HK-2 (cell line): ENCODE results near the gene FYN.
"Not testable (repeated sequence)": the region's sequence is repeated elsewhere in the genome, so short reads cannot be mapped to it uniquely, and the experiment has no call there.

Experiments
- DNase-seq: peaks from one replicate; pipeline ENCODE4 v3.0.0-alpha.2; 2018; ENCODE audit not compliant: unreplicated experiment

Gene FYN

GRCh38 chr6:111873178-111874024 is at the start of gene FYN:
FYN (minus strand) TSS chr6:111873452; CDS start chr6:111720051, 153,401 bp downstream.
- peak; percentile 97 for DNase-seq

- no peak for DNase-seq
Observed at GRCh38 chr6:111922454-111923297, 49.4 kb upstream of the FYN start.

DNA sequence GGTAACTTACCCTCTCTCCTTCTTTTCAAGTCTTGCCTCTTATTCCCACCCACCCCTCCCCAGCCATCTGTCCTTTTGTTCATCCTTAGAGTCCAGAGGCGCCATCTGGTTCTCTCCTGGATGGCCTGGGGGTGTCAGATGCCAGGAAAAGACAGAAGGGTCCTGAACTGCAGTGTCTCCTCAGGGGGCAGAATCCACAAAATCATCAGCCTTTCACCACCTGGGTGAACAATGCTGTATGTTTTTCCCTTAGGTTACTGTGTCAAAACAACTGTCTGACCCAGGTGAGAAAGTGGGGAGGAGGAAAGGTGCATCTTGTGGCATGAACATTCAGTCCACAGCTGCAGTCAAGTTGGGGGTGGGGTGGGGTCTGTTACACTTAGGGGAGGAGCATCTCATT is 47.9 kb upstream of the FYN start:
- no peak for DNase-seq

- no peak for DNase-seq
Observed at GRCh38 chr6:111920578-111920977, 47.3 kb upstream of the FYN start.

- peak; percentile 18 for DNase-seq
Observed at GRCh38 chr6:111918825-111919224, 45.6 kb upstream of the FYN start.

DNA sequence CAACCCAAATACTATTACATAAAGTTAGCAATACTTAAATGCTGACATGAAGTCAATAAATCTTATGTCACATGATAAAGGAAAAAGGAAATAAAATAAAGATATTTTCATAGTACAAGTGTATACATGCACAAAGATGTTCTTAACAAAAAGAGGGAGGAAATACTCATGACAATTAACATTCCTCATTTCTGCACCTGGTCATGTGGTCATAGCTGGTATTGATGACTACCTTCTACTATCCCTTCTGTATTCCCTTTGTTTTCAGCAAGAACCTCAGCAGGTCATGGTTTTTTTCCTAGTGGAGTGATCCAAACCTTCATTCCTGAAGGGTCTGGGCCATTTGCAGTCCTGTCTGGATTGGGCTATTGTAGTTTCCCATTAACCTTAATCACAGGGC is 43.5 kb upstream of the FYN start:
- DNase-seq: no peak

DNA sequence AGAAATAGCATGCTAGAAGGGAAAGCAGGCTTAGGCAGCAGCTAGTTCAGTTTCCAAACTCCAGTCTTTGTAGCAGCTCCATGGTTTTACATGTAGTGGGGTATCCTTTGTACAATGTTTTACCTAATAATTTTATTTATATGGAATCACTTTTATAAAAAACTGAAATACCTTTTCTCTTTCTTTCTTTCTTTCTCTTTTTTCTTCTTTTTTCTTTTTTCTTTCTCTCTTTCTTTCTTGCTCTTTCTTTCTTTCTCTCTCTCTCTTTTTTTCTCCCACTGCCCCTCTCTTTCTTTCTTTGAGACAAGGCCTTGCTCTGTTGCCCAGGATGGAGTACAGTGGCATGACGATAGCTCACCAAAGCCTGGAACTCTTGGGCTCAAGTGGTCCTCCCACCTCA is 41.4 kb upstream of the FYN start:
- no peak for DNase-seq

DNA sequence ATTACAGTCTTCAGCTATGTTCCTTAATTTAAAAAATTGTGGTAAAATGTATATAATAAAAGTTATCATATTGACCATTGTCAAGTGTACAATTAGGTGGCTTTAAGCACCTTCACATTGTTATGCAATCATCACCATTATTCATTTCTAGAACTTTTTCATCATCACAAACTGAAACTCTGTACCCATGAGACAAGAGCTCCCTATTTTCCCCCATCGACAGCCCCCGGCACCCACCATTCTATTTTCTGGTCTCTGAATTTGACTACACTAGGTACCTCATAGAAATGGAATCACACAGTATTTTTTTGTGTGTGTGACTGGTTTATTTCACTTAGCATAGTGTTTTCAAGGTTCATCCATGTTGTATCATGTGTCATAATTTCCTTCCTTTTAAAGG is 39.7 kb upstream of the FYN start:
- no peak for DNase-seq

GRCh38 chr6:111911428-111911827 is 38.2 kb upstream of the FYN start:
- no peak for DNase-seq

- DNase-seq: no peak
Observed at GRCh38 chr6:111909238-111909637, 36.0 kb upstream of the FYN start.

DNA sequence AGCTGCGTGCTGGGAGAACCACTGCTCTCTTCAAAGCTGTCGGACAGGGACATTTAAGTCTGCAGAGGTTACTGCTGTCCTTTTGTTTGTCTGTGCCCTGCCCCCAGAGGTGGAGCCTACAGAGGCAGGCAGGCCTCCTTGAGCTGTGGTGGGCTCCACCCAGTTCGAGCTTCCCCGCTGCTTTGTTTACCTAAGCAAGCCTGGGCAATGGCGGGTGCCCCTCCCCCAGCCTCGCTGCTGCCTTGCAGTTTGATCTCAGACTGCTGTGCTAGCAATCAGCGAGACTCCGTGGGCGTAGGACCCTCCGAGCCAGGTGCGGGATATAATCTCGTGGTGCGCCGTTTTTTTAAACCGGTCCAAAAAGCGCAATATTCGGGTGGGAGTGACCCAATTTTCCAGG is 35.1 kb upstream of the FYN start:
- not testable (repeated sequence) for DNase-seq

- DNase-seq: no peak
Observed at GRCh38 chr6:111900735-111901134, 27.5 kb upstream of the FYN start.

DNA sequence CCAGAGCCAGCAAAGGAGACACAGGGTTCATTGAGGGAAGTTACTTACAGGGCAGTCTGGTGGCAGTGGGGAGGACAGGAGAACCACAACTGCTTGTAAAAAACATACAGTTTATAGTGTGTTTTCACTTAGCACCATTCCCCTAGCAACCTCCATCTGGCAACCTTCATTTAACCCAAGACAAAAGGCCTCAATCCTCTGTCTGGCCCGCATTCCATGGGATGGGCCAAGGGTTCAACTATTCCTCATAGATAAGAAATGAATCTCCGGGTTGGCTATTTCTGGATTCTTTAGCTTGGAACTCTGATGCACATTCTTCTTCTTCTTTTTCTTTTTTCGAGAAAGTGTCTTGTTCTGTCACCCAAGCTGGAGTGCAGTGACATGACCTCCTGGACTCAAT is 26.3 kb upstream of the FYN start:
- no peak for DNase-seq

- no peak for DNase-seq
Observed at GRCh38 chr6:111898452-111898851, 25.2 kb upstream of the FYN start.

GRCh38 chr6:111894951-111895350 is 21.7 kb upstream of the FYN start:
- no peak for DNase-seq

GRCh38 chr6:111894272-111894671 is 21.0 kb upstream of the FYN start:
- DNase-seq: no peak

GRCh38 chr6:111892431-111892830 is 19.2 kb upstream of the FYN start:
- DNase-seq: no peak

DNA sequence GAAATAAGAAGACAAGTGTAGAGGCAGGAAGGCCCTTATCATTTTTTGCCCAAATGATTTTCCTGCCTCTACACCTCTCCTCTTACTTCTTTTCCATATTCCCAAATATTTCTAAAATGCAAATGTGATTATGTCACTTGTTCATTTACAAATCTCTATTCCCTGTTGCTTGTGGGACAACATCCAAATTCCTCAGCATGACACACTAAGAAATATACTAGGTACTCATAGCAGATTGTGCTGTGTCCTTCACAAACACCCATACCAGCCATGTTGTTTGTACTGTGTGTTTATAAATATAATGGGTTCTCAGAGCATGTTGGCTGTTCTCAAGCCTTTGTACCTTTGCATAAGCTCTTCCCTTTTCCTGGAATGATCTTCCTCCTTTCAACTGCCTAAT is 17.7 kb upstream of the FYN start:
- DNase-seq: no peak

DNA sequence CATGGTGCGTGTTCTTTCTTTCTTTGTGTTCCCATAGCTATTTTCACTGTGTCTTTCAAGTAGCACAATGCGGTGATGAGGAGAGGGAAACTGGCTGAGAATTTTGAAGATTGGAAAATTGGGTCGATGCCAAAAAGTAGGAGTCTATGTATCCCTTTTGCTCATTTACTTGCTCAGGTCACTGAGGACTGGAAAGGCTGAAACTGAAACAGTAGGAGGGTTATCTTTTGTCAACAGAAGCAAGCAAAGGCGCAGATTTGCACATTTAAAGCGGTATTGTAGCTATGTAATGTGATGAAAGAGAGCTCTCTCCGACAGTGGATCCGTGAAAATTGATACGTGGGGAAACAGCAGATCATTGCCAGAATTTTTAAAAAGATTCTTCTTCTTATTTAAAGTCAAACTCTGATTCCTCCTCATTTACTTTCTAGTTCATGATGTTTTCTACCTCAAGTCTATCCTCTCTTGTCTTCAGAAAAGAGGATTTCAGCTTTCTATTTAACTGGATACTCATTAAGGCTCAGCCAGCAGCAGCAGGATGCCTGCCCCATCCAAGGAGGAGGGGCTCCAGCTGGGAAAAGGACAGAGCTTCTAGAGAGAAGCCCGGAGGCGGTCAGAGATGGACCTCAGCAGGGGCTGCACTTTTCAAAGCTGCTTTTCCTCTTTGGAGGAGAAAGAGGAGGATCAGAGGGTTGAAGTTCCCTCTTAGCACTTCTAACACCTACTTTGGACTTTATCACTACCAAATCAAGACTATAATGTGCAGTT is 15.9 kb upstream of the FYN start:
- no peak for DNase-seq

DNA sequence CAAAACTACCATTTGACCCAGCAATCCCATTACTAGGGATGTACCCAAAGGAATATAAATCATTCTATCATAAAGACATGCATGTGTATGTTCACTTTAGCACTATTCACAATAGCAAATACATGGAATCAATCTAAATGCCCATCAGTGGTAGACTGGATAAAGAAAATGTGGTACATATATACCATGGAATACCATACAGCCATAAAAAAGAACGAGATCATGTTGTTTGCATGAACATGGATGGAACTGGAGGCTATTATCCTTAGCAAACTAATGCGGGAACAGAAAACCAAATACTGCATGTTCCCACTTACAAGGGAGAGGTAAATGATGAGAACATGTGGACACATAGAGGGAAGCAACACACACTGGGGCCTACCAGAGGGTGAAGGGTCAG is 13.5 kb upstream of the FYN start:
- DNase-seq: not testable (repeated sequence)

GRCh38 chr6:111885373-111886027 is 12.2 kb upstream of the FYN start:
- no peak for DNase-seq

DNA sequence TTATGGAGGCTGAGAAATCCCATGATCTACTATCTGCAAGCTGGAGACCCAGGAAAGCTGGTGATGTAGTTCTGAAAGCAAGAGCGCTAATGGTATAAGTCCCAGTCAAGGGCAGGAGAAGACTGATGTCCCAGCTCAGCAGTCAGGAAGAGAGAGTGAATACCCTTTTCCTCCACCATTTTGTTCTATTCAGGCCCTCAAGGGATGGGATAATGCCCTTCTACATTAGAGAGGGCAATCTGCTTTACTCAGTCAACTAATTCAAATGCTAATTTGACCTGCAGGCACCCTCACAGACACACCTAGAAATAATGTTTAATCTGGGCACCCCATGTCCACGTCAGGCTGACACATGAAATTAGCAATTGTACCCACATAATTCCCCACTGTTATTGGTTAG is 10.8 kb upstream of the FYN start:
- no peak for DNase-seq
